ENCODE measurements around the gene MEGF11. TPM values are rescaled to one million over a fixed set of nuclear protein-coding genes. Genes with fewer than 3 reads are reported as not detected.
"Not testable (repeated sequence)": the region's sequence is repeated elsewhere in the genome, so short reads cannot be mapped to it uniquely, and the experiment has no call there.

MEGF11 gene
- total RNA-seq, 6 experiments from 2014 or later = not detected

GRCh38 chr15:65980824-65981456 is 272.6 kb downstream of the MEGF11 start:
- intact Hi-C loops (cut with DNase I) = loop anchor here in 1 of 2 donors (10.0 kb wide), 1 partner anchor 304 kb away; no protein-coding TSS in a partner anchor

GRCh38 chr15:65979837-65980236 is 273.7 kb downstream of the MEGF11 start:
- H3K27ac ChIP-seq = no peak overlapping the region
- H3K4me1 ChIP-seq = no peaks in the 10 kb centered on the region
- intact Hi-C loops (cut with DNase I) = loop anchor here in 1 of 2 donors (10.0 kb wide), 1 partner anchor 305 kb away; no protein-coding TSS in a partner anchor
- DNase-seq = no peak
- ATAC-seq = no peak
- H3K4me3 ChIP-seq = no peak overlapping the region
- TF ChIP-seq CTCF (IDR thresholded peaks at IDR 0.05) = no peak
- TF ChIP-seq POLR2A (IDR thresholded peaks at IDR 0.05) = no peak
- H3K27me3 ChIP-seq = peaks cover 0 to 4% of the 10 kb centered on the region in 2 donors
- no peaks in the 10 kb centered on the region for H3K36me3 ChIP-seq
- H3K9me3 ChIP-seq = no peaks in the 10 kb centered on the region
- 21% methylated on average over 1 of the region's 2 CpGs for WGBS (ENCODE audit: insufficient coverage, low coverage, low lambda C conversion rate, missing lambda C conversion rate)

More at GRCh38 chr15:65980824-65981456, 272.6 kb downstream of the MEGF11 start:
- no peaks in the 10 kb centered on the region for H3K9me3 ChIP-seq
- ATAC-seq (peak; percentile 66 to 85 (median 78)), DNase-seq (peak in 2 of 3 donors; percentile 48 to 59)
- peaks cover 0 to 4% of the 10 kb centered on the region in 2 donors for H3K27me3 ChIP-seq
- 43% methylated on average over 2 of the region's 5 CpGs for WGBS (ENCODE audit: insufficient coverage, low coverage, low lambda C conversion rate, missing lambda C conversion rate)
- H3K4me1 ChIP-seq = no peaks in the 10 kb centered on the region
- no peak overlapping the region for H3K4me3 ChIP-seq
- no peak overlapping the region for H3K27ac ChIP-seq
- H3K36me3 ChIP-seq = no peaks in the 10 kb centered on the region
- TF ChIP-seq POLR2A (IDR thresholded peaks at IDR 0.05) (no peak), CTCF (IDR thresholded peaks at IDR 0.05) (peak; percentile 48 to 63 (median 54))

- Histone ChIP-seq H3K36me3 (no peaks in the 10 kb centered on the region), H3K9me3 (no peaks in the 10 kb centered on the region), H3K27ac (no peak overlapping the region), H3K27me3 (peaks cover 0 to 4% of the 10 kb centered on the region in 2 donors), H3K4me1 (no peaks in the 10 kb centered on the region), H3K4me3 (no peak overlapping the region)
- TF ChIP-seq CTCF (IDR thresholded peaks at IDR 0.05) = no peak
- no peak for TF ChIP-seq POLR2A (IDR thresholded peaks at IDR 0.05)
- ATAC-seq = no peak
- 40% methylated on average over 2 of the region's 7 CpGs for WGBS (ENCODE audit: insufficient coverage, low coverage, low lambda C conversion rate, missing lambda C conversion rate)
- intact Hi-C loops (cut with DNase I) = no loop called here
- no peak for DNase-seq
Observed at GRCh38 chr15:65979316-65979715, 274.2 kb downstream of the MEGF11 start.

- Histone ChIP-seq H3K9me3 (no peaks in the 10 kb centered on the region), H3K4me3 (no peak overlapping the region), H3K4me1 (no peaks in the 10 kb centered on the region), H3K27ac (no peak overlapping the region), H3K27me3 (peaks cover 0 to under 1% of the 10 kb centered on the region in 2 donors), H3K36me3 (no peaks in the 10 kb centered on the region)
- WGBS (ENCODE audit: insufficient coverage, low coverage, low lambda C conversion rate, missing lambda C conversion rate) = 36% methylated on average over 1 of the region's 1 CpG
- ATAC-seq (no peak), DNase-seq (no peak)
- intact Hi-C loops (cut with DNase I) = no loop called here
- no peak for TF ChIP-seq CTCF (IDR thresholded peaks at IDR 0.05)
Observed at GRCh38 chr15:65978110-65978509, 275.4 kb downstream of the MEGF11 start.

GRCh38 chr15:65976196-65976595 is 277.4 kb downstream of the MEGF11 start:
- H3K36me3 ChIP-seq; H3K27me3 ChIP-seq; H3K4me3 ChIP-seq; intact Hi-C loops (cut with DNase I); H3K9me3 ChIP-seq; H3K4me1 ChIP-seq; DNase-seq; ATAC-seq; H3K27ac ChIP-seq: not testable (repeated sequence)
- 73% methylated on average over 7 of the region's 7 CpGs for WGBS (ENCODE audit: insufficient coverage, low coverage, low lambda C conversion rate, missing lambda C conversion rate)

All from right lobe of liver (tissue), 6 donors.